ENCODE data around the gene PRRT1B. TPM values are rescaled to one million over a fixed set of nuclear protein-coding genes. Genes with fewer than 3 reads are reported as not detected.

PRRT1B gene
- total RNA-seq, 1 experiment from 2014 or later = 1.2 TPM

DNA sequence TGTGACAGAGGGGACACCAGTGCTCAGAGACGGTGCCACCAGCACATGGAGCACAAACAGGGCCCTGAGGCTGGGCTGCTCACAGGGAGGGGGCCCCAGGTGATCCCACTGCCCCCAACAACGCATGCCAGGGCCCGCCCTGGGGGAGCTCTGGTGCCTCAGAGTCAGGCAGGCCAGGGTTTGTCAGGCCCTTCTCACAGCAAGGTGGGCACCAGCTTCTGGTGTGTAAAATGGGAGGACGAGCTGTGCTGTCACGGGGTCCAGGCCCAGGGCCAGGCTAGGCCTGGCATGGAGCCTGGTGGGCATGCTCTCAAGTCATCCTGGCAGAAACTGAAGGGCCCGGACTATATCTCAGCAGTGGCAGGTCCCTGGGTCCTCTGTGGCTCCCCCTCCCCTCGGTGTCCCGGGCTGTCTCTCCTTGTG is 34.5 kb downstream of the PRRT1B start:
- CTCF ChIA-PET = interaction anchor here (1.4 to 2.8 kb wide), 2 partner anchors 12 to 29 kb away, joined by 3 to 7 read pairs; no protein-coding TSS in a partner anchor
- TF ChIP-seq JAZF1 (CRISPR knock-in tag; IDR thresholded peaks at IDR 0.05) (no peak), NFATC4 (CRISPR knock-in tag; IDR thresholded peaks at IDR 0.05) (no peak), RORB (CRISPR knock-in tag; IDR thresholded peaks at IDR 0.05) (no peak), FOXP1 (CRISPR knock-in tag; IDR thresholded peaks at IDR 0.05; ENCODE audit: borderline replicate concordance) (no peak), PRRX2 (CRISPR knock-in tag; IDR thresholded peaks at IDR 0.05) (no peak), TP53 (CRISPR knock-in tag; IDR thresholded peaks at IDR 0.05) (no peak), FOXK1 (CRISPR knock-in tag; IDR thresholded peaks at IDR 0.05) (no peak), ZNF263 (CRISPR knock-in tag; IDR thresholded peaks at IDR 0.05; ENCODE audit: low read depth) (no peak), KAT7 (CRISPR knock-in tag; IDR thresholded peaks at IDR 0.05; ENCODE audit: borderline replicate concordance) (no peak), ZNF423 (CRISPR knock-in tag; IDR thresholded peaks at IDR 0.05) (no peak), GTF2I (CRISPR knock-in tag; conservative IDR thresholded peaks at IDR 0.05) (no peak)
- TF ChIP-seq, protein P1, sequence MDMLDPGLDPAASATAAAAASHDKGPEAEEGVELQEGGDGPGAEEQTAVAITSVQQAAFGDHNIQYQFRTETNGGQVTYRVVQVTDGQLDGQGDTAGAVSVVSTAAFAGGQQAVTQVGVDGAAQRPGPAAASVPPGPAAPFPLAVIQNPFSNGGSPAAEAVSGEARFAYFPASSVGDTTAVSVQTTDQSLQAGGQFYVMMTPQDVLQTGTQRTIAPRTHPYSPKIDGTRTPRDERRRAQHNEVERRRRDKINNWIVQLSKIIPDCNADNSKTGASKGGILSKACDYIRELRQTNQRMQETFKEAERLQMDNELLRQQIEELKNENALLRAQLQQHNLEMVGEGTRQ (CRISPR knock-in tag; IDR thresholded peaks at IDR 0.05) = no peak
- TF ChIP-seq, protein P2, sequence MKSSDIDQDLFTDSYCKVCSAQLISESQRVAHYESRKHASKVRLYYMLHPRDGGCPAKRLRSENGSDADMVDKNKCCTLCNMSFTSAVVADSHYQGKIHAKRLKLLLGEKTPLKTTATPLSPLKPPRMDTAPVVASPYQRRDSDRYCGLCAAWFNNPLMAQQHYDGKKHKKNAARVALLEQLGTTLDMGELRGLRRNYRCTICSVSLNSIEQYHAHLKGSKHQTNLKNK (CRISPR knock-in tag; IDR thresholded peaks at IDR 0.05) = no peak
- TF ChIP-seq, protein P3, sequence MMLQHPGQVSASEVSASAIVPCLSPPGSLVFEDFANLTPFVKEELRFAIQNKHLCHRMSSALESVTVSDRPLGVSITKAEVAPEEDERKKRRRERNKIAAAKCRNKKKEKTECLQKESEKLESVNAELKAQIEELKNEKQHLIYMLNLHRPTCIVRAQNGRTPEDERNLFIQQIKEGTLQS (CRISPR knock-in tag; conservative IDR thresholded peaks at IDR 0.05) = no peak
- TF ChIP-seq, protein P4, sequence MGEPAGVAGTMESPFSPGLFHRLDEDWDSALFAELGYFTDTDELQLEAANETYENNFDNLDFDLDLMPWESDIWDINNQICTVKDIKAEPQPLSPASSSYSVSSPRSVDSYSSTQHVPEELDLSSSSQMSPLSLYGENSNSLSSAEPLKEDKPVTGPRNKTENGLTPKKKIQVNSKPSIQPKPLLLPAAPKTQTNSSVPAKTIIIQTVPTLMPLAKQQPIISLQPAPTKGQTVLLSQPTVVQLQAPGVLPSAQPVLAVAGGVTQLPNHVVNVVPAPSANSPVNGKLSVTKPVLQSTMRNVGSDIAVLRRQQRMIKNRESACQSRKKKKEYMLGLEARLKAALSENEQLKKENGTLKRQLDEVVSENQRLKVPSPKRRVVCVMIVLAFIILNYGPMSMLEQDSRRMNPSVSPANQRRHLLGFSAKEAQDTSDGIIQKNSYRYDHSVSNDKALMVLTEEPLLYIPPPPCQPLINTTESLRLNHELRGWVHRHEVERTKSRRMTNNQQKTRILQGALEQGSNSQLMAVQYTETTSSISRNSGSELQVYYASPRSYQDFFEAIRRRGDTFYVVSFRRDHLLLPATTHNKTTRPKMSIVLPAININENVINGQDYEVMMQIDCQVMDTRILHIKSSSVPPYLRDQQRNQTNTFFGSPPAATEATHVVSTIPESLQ (CRISPR knock-in tag; IDR thresholded peaks at IDR 0.05) = no peak

DNA sequence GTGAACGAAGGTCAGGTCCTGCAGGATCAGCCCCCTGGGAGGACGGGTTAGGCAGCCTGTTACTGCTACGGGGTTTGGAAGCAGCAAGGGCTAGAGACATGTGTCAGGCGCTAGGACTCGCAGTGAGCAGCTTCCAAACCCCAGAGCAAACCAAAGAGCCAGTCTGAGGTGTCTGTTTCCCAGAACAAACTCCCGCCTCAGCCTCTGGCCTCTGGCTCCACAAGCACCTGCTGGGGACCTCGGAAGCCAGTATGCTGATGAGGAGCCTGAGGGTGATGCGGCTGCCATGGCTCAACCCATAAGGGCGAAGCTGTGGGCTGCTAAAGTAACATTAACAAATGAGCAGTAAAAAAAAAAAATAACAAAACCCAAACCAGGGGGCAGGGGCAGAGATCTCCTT is 35.0 kb downstream of the PRRT1B start:
- no peak for ATAC-seq
- DNase-seq (ENCODE audit: low spot score) = no peak
- CTCF ChIA-PET = interaction anchor here (2.8 kb wide), 1 partner anchor 11 kb away, joined by 7 read pairs; no protein-coding TSS in a partner anchor
- POLR2A ChIA-PET = no interaction called here
- Mint-ChIP-seq H3K27me3 (ENCODE audit: low read depth) (no peaks in the 10 kb centered on the region), H3K9me3 (no peaks in the 10 kb centered on the region), H3K27ac (no peak overlapping the region), H3K36me3 (peaks cover 13% of the 10 kb centered on the region), H3K4me1 (no peaks in the 10 kb centered on the region), H3K4me3 (no peak overlapping the region)
- TF ChIP-seq, protein P5, sequence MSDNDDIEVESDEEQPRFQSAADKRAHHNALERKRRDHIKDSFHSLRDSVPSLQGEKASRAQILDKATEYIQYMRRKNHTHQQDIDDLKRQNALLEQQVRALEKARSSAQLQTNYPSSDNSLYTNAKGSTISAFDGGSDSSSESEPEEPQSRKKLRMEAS (CRISPR knock-in tag; IDR thresholded peaks at IDR 0.05) = no peak
- TF ChIP-seq GRHL2 (CRISPR knock-in tag; IDR thresholded peaks at IDR 0.05; ENCODE audit: insufficient replicate concordance, severe bottlenecking) (no peak), CBFB (CRISPR knock-in tag; IDR thresholded peaks at IDR 0.05; ENCODE audit: low read depth) (no peak), RORB (CRISPR knock-in tag; IDR thresholded peaks at IDR 0.05) (no peak), ZNF423 (CRISPR knock-in tag; IDR thresholded peaks at IDR 0.05) (no peak), ZNF671 (CRISPR knock-in tag; IDR thresholded peaks at IDR 0.05) (no peak), ZNF396 (CRISPR knock-in tag; IDR thresholded peaks at IDR 0.05; ENCODE audit: borderline replicate concordance) (no peak), GTF2I (CRISPR knock-in tag; conservative IDR thresholded peaks at IDR 0.05) (no peak)
- TF ChIP-seq, protein P2 (CRISPR knock-in tag; IDR thresholded peaks at IDR 0.05) = no peak
- TF ChIP-seq, protein P6, sequence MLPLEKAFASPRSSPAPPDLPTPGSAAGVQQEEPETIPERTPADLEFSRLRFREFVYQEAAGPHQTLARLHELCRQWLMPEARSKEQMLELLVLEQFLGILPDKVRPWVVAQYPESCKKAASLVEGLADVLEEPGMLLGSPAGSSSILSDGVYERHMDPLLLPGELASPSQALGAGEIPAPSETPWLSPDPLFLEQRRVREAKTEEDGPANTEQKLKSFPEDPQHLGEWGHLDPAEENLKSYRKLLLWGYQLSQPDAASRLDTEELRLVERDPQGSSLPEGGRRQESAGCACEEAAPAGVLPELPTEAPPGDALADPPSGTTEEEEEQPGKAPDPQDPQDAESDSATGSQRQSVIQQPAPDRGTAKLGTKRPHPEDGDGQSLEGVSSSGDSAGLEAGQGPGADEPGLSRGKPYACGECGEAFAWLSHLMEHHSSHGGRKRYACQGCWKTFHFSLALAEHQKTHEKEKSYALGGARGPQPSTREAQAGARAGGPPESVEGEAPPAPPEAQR (CRISPR knock-in tag; IDR thresholded peaks at IDR 0.05) = no peak

More for the DNA sequence above, 34.5 kb downstream of the PRRT1B start:
- H3K36me3 Mint-ChIP-seq = peaks cover 13% of the 10 kb centered on the region
- H3K4me1 Mint-ChIP-seq = no peaks in the 10 kb centered on the region
- ATAC-seq (no peak), DNase-seq (ENCODE audit: low spot score) (no peak)
- no peaks in the 10 kb centered on the region for H3K9me3 Mint-ChIP-seq
- H3K27ac Mint-ChIP-seq = no peak overlapping the region; the same call in 1 of the 2 replicates
- POLR2A ChIA-PET = no interaction called here
- no peak overlapping the region for H3K4me3 Mint-ChIP-seq
- H3K27me3 Mint-ChIP-seq (ENCODE audit: low read depth) = no peaks in the 10 kb centered on the region
